ENCODE measurements around the gene CBFA2T3.
A peak's percentile ranks its signal among the peaks of the same experiment; 100 is the strongest.

Gene CBFA2T3

GRCh38 chr16:88974916-88975215 lies 2.1 kb downstream of the CBFA2T3 start:
- DNase-seq = no peak

- no peak for DNase-seq
These were observed 2.7 kb downstream of the CBFA2T3 start for GRCh38 chr16:88974080-88974915.

GRCh38 chr16:88973415-88974050 lies 3.5 kb downstream of the CBFA2T3 start:
- DNase-seq = no peak

GRCh38 chr16:88973007-88973410 lies 4.0 kb downstream of the CBFA2T3 start:
- DNase-seq = no peak

GRCh38 chr16:88972349-88972748 lies 4.7 kb downstream of the CBFA2T3 start:
- no peak for DNase-seq

GRCh38 chr16:88971371-88972097 lies 5.5 kb downstream of the CBFA2T3 start:
- DNase-seq = peak; percentile 95

- DNase-seq = no peak
These were observed 6.4 kb downstream of the CBFA2T3 start for GRCh38 chr16:88970539-88971065.

GRCh38 chr16:88970050-88970449 lies 7.0 kb downstream of the CBFA2T3 start:
- no peak for DNase-seq

- DNase-seq = no peak
These were observed 7.6 kb downstream of the CBFA2T3 start for GRCh38 chr16:88969361-88969831.

- no peak for DNase-seq
These were observed 8.3 kb downstream of the CBFA2T3 start for GRCh38 chr16:88968589-88969280.

- no peak for DNase-seq
These were observed 9.0 kb downstream of the CBFA2T3 start for GRCh38 chr16:88967830-88968588.

- no peak for DNase-seq
These were observed 9.8 kb downstream of the CBFA2T3 start for GRCh38 chr16:88966986-88967829.

GRCh38 chr16:88965826-88966480 lies 11.1 kb downstream of the CBFA2T3 start:
- DNase-seq = no peak

GRCh38 chr16:88965411-88965810 lies 11.6 kb downstream of the CBFA2T3 start:
- no peak for DNase-seq

GRCh38 chr16:88964636-88965035 lies 12.4 kb downstream of the CBFA2T3 start:
- no peak for DNase-seq

- no peak for DNase-seq
These were observed 13.4 kb downstream of the CBFA2T3 start for GRCh38 chr16:88963583-88963982.

- no peak for DNase-seq
These were observed 14.4 kb downstream of the CBFA2T3 start for GRCh38 chr16:88962478-88963152.

- DNase-seq = no peak
These were observed 16.0 kb downstream of the CBFA2T3 start for GRCh38 chr16:88961011-88961410.

GRCh38 chr16:88960516-88960915 lies 16.5 kb downstream of the CBFA2T3 start:
- DNase-seq = no peak

GRCh38 chr16:88959022-88959421 lies 18.0 kb downstream of the CBFA2T3 start:
- no peak for DNase-seq

Measured in suppressor macrophage treated with lipopolysaccharide for 4 hours (primary cell).